Measurements from ENCODE around the gene OMP.

OMP gene

DNA sequence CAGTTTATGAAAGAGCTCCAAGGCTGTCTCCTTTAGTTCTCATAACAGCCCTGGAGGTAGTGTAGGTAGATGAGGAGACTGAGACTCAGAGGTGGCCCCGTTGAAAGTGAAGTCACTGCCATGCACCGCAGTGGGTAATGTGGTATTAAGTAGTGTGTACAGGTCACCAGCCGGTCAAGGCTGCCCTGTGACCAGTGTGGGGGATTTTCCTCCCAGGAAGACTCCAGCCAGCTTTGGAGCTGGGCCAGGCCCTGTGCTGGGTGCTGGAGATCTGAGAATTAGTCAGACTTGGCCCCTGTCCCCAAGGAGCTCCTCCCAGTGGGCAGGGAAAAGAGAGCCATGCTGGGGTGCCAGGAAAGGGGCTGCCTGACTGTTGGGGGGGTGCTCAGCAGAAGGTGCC is 5.3 kb downstream of the OMP start:
- no peak overlapping the region for H3K4me3 ChIP-seq (ENCODE audit: low read length)
- DNase-seq (ENCODE audit: low read depth), result peak; percentile 34
- TF ChIP-seq, protein P1, sequence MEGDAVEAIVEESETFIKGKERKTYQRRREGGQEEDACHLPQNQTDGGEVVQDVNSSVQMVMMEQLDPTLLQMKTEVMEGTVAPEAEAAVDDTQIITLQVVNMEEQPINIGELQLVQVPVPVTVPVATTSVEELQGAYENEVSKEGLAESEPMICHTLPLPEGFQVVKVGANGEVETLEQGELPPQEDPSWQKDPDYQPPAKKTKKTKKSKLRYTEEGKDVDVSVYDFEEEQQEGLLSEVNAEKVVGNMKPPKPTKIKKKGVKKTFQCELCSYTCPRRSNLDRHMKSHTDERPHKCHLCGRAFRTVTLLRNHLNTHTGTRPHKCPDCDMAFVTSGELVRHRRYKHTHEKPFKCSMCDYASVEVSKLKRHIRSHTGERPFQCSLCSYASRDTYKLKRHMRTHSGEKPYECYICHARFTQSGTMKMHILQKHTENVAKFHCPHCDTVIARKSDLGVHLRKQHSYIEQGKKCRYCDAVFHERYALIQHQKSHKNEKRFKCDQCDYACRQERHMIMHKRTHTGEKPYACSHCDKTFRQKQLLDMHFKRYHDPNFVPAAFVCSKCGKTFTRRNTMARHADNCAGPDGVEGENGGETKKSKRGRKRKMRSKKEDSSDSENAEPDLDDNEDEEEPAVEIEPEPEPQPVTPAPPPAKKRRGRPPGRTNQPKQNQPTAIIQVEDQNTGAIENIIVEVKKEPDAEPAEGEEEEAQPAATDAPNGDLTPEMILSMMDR (IDR thresholded peaks at IDR 0.05; ENCODE audit: insufficient read depth, low read depth, low read length, missing control alignments), result no peak

DNA sequence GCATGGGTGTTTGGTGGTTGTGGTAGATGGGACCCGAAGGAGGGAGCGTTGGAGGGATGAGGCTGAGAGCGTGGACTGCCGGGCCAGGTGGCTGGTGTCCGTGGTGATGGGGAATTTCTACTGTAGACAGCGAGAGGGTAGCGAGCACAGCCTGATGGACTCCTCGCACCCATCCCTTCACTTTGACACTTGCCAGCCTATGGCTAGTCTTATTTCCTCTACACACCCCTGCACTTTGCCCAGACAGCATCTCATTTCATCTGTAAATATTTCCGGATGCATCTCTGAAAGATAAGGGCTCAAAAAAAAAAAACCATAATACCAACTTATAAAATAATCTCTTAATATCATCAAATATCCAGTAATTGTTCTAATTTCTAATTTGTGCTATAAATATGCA is 5.8 kb downstream of the OMP start:
- no peak for DNase-seq (ENCODE audit: low read depth)
- no peak overlapping the region for H3K4me3 ChIP-seq (ENCODE audit: low read length)
- TF ChIP-seq, protein P1 (IDR thresholded peaks at IDR 0.05; ENCODE audit: insufficient read depth, low read depth, low read length, missing control alignments), result no peak

DNA sequence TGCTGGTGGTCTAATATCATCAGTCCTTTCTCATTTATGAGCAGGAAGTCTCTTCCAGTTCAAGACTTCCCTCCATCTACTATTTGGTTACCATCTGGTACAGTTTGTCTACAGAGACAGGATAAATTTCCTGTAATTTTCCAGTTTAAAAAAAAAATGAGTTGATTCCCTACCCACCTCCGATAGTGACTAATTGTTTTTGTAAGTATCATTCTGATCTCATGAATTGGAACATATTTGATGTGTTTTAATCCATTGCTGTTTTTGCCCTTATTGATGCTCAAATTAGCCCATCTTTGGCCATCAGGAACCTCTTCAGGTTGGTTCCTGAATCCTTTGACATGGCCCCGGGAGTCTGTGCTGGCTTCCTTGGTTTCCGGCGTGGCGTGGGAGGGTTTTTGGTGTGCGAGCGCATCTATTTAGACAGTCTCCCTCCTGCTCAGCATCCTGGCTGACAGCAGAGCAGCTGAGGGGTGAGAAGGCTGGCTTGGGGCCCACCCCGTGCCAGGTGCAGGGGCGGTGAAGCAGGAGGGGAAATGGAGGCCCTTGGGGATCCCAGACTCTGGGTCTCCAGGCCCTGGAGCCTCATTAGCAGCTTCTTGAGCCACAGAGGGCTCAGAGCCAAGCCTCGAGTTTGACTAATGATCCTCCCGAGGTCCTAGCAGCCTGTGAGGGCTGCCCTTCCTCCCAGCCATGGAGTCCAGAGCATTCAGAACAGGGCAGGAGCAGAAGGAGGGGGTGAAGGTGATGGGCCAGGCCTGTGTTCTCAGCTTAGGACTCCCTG is 6.8 kb downstream of the OMP start:
- TF ChIP-seq, protein P1 (IDR thresholded peaks at IDR 0.05; ENCODE audit: insufficient read depth, low read depth, low read length, missing control alignments), result no peak
- no peak overlapping the region for H3K4me3 ChIP-seq (ENCODE audit: low read length)
- DNase-seq (ENCODE audit: low read depth), result no peak

DNA sequence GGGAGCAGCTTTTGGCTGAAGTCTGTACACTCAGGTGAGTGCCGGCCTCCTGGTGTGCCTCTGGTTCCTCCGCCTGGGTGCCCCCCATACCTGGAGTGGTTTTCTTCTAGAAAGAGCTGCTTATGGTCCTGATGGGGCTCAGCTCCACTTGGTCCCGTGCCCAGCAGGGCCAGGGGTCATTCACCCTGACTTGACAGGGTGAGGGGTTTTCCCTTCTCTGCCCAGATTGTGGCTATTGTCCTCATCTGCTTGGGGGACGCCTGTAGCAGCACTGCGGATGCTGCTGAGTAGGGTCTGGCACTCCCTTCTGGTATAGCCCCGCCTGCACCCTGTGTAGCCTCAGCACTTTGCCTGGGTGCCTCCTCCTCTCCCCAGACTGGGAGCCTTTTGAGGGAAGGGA is 8.2 kb downstream of the OMP start:
- TF ChIP-seq, protein P1 (IDR thresholded peaks at IDR 0.05; ENCODE audit: insufficient read depth, low read depth, low read length, missing control alignments), result no peak
- H3K4me3 ChIP-seq (ENCODE audit: low read length), result no peak overlapping the region
- DNase-seq (ENCODE audit: low read depth), result no peak

DNA sequence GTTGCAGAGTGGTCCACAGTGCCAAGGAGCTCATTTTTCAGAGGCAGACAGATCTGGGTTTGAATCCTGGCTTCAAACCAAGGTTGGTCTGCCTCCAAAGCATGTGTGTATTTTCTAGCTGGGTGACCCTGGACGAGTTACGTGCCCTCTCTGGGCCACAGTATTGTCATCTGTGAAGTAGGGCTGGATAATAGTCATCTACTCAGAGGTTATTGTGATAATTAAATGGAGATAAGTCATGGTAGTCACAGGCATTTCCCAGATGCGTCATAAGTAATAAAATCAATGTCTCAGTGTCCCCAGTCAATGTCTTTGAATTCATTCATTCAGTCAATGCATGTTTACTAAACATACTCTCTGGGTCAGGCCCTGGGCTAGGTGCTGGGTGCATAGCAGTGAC is 8.6 kb downstream of the OMP start:
- DNase-seq (ENCODE audit: low read depth), result no peak
- H3K4me3 ChIP-seq (ENCODE audit: low read length), result no peak overlapping the region
- TF ChIP-seq, protein P1 (IDR thresholded peaks at IDR 0.05; ENCODE audit: insufficient read depth, low read depth, low read length, missing control alignments), result no peak

DNA sequence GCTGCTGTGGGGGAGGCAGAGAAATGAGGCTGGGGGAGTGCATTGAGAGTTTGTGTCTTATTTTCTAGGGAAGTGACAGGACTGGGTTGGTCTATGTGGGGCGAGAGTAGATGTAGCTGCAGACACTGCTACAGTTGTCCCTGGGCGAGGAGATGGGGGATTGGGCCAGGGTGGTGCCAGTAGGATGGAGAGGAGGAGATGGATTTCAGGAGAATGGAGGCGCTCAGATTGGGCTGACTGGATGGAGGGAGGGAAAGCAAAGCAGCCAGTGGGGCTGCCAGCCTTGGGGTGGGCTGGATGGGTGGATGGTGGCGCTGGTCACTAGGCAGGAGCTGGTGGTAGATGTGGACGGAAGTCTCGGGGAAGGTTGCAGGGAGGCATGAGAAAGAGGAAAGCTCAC is 9.3 kb downstream of the OMP start:
- no peak overlapping the region for H3K4me3 ChIP-seq (ENCODE audit: low read length)
- no peak for DNase-seq (ENCODE audit: low read depth)
- TF ChIP-seq, protein P1 (IDR thresholded peaks at IDR 0.05; ENCODE audit: insufficient read depth, low read depth, low read length, missing control alignments), result no peak
